Occipital lobe (tissue), 2 donors: ENCODE data around the gene HOXC5. TPM values are rescaled to one million over a fixed set of nuclear protein-coding genes. Genes with fewer than 3 reads are reported as not detected.

Source experiments
- DNase-seq: peaks from one replicate; lab custom pipeline; 2025; lab: John Stamatoyannopoulos, UW
- total RNA-seq: library from RNA; depleted of rRNA; stranded (reverse); fragments of >200 nt; gene quantifications from one replicate; pipeline ENCODE4 v1.2.3, GENCODE V29; 2014

Gene HOXC5
- total RNA-seq, 1 donor from 2014 or later: not detected

GRCh38 chr12:53995378-53996239 is 37.2 kb upstream of the HOXC5 start:
- DNase-seq: no peak

DNA sequence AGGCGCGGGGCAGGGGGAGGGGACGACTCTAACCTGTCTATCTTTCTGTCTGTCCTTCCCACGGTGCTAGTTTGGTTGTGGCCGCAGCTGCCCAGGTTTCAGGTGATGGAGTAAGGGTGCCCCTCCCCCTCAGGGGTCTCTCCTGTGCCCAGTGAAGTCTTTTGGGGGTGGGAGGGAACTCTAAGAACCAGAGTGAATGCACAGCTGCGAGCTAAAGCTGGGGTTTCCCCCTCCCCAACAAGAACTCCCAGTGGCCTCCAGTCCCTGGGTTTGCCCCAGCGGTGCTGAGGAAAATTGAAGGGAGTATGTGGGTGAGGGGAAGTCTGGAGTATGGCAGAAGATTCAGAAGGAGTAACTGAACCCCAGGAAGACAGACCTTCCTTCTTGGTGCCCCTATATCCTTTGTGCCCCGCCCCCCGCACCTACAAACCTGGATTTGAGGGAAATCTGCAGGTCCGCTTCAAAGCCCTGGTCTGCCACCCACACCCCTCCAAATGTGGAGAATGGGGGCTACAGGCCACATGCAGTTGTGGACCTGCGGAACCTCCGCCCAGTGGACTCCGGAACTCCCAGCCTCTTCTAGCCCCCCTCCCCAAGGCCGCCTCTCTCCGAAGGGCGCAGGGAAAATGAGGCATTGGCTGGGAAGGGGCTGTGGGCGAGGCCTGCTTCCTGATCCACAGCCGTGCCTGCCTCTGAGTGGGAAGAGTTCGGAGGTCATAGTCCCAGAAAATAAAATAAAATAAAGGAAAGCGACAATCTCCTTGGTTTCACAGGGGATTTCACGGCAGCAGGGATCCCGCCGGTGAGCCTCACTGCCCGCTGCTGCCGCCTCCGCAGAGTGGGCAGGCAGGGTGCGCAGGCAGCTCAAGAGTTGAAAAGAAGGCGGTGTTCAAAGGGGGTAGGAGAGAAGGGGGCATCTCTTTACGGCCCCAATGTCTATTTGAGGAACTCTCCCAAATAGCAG is 36.3 kb upstream of the HOXC5 start:
- no peak for DNase-seq

DNA sequence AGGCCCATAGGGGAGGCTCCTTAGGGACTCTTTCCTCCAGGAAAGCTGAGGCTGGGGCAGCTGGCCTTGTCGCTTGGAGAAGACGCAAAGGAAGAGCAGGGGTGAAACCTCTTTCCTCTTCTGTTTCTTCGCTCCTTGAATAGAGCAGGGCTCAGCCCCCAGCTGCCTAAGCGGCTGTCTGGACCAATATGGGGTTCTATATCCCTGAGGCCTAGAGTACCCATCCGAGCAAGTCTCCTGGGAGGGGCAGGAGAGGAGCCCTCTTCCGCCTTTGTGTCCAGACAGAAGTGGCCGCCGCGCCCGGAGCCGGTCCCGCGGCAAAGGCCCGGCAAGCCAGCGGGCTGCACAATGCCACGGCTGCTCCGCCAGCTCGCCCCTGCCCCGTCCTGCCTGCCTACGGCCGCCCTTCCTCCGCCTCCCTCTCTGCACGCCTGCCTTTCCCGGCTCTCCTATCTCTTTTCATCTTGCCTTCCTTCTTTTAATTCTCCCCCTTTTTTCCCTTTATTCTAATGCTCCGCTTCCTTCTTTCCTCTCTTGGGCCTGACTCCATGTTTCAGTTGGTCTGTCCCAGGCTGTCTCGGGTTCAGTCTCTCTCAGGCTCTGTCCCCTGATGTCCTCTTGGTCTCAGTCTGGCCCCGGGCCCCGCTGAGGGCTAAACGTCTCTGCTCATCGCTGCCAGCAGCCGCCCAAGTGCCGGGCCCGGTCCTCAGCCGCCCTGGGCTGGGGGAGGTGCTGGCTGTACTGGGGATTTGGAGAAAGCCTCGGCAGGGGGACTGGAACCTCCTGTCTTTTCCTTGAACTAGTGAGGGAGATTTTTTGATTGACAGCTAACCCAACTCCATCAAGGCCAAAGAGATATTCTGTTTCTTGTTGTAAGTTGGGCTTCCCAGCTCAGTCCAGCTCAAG is 35.4 kb upstream of the HOXC5 start:
- no peak for DNase-seq

GRCh38 chr12:53998110-53998899 is 34.5 kb upstream of the HOXC5 start:
- no peak for DNase-seq

DNA sequence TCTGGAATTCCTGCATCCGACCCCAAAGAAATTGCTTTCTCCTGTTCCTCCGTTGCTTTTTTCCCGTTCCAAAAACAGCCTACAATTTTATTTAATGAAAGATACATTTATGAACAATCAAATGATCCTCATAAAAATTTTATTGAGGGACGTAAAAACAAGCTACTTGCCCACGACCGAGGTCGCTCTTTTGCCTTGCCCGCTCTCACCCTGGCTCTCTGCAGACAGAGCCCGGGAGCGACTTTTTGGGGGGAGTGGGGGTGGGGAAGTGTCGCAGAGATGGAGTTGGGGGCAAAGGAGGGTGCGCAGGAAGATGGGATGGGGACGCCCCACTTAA is 34.0 kb upstream of the HOXC5 start:
- no peak for DNase-seq

- no peak for DNase-seq
These were observed 33.2 kb upstream of the HOXC5 start for GRCh38 chr12:53999559-54000115.

- no peak for DNase-seq
These were observed 32.4 kb upstream of the HOXC5 start, which contains the start of gene HOXC9 for GRCh38 chr12:54000116-54001114. Gene HOXC9 (plus strand): TSS chr12:54000161. CDS start chr12:54000189, 28 bp downstream.

DNA sequence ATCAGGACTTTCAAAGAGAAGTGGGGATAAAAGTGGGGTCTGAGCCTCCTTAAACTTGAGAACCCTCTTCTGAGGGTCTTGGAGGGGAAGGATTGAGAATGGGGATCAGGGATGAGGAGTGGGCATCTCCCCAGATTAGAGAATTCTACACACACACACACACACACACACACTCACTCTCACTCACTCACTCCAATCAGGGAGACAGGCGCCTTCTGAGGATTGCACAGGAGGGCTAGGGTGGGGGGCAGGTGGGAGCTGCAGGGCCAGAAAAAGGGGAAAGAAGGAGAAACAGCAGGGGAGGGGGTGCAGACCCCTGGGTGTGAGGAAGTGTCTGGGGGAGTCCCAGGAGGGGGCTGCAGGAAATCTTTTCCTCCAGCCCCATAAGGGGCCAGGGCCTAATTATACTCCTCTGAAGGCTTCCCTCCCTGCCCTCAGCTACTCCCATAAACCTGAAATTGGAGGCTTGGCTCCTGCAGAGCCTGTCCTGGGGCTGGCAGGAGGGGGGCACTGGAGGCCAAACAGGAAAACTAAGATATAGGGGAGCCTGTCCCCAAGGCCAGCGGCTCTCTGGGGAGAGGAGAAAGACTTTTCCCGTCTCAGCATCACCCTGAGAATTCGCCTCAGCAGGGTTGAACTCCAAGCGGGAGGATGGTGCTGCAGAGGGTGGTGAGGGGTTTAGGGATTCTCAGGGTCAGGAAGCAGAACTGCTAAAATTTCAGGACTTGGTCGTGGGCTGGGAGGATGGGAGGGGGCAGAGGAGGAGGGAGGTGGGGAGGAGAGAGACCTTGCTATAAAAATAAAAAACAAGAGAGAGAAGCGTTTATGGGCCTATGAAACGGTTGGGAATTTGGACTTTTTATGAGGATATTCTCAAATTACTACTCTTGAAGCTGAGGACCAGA is 31.3 kb upstream of the HOXC5 start:
- no peak for DNase-seq

- no peak for DNase-seq
These were observed 30.5 kb upstream of the HOXC5 start for GRCh38 chr12:54002278-54002914.

DNA sequence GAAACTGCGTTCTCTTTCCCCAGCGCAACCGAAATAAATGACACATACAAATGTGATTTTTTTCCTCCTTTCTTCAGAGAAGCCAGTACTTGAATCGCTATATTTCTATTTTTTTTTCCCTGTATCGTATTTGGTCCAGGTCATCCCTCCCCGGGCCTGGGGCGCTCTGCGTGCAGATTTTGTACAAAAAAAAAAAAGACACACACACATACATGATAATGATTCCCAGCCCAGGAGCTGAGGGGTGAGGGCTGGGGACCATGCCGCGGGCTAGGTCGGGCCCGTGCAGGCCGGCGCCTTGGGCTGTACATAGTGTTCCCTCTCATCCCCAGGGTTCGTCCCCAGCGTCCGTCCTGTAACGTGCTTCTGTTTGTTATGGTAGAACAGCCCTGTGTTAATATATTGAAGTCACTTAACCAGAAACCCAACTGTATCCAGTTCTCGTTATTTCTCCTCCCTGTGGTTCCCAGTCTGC is 29.9 kb upstream of the HOXC5 start:
- no peak for DNase-seq

- DNase-seq: no peak
These were observed 29.2 kb upstream of the HOXC5 start for GRCh38 chr12:54003625-54004024.

GRCh38 chr12:54004063-54004840 is 28.6 kb upstream of the HOXC5 start:
- no peak for DNase-seq

DNA sequence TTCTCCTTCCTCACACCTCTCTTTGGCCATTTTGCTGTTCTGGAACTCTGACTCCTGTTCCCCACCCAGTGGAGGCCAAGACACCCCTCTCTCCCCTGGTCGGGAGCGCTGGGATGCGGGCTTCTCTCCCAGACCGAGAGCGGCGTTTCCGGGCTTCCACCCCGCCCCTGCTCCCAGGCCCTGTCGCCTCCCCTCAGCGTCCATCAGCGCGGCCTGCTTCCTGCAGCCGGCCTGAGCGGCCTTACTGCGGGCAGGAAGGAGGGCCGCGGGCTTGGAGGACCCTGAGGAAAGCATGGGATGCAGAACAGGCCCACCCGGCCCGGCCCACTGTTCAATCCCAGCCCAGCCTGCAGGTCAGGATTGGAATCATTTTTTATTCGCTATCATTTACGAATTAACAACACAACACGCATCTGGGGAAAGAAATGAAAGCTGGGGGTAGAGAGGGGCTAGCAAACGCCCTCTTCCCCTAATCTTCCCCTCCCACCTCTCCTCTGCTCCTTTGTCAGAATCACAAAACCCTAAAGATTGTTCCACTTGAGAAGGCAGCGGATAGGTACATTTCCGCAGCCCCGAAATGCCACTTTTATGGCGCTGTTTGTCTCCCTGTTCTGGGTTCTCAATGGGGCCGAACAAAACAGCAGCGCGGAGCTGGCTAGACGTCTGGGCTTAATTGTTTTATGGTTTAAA is 27.9 kb upstream of the HOXC5 start:
- no peak for DNase-seq

- DNase-seq: no peak
These were observed 27.4 kb upstream of the HOXC5 start for GRCh38 chr12:54005531-54005852.

- DNase-seq: peak; percentile 25
These were observed 26.8 kb upstream of the HOXC5 start for GRCh38 chr12:54005853-54006558.
